H1 (cell line): ENCODE results near the gene AGPS. TPM values are rescaled to one million over a fixed set of nuclear protein-coding genes. Genes with fewer than 3 reads are reported as not detected.

Experiments
- polyA plus RNA-seq, 7 experiments: library from polyadenylated mRNA; depleted of rRNA in 3 of 7; stranded (reverse) in 5 of 7; unstranded in 2 of 7; fragments of >200 nt in 5 of 7; fragments of 200-250 nt in 2 of 7; gene quantifications; 1 replicate in 5 of 7; 2 replicates in 1 of 7; 4 replicates in 1 of 7; pipeline versions ENCODE4 v1.2.1 to v1.2.3, GENCODE V29; 2011 to 2013; ENCODE audit warnings: missing spikeins in 2 of 7, mixed read lengths in 2 of 7
- total RNA-seq: library from RNA; stranded (reverse); fragmentation: NEBNext Ultra II Directional; extraction: Animal tissue kit (Norgen Biotek cat#: 25700); gene quantifications from 2 replicates; pipeline ENCODE4 v1.2.1, GENCODE V29; 2021
- TF ChIP-seq, protein P1 (sequence below): IDR thresholded peaks from 2 replicates; pipeline ENCODE4 v1.6.1; 2011; ENCODE audit warnings: low read depth, mild to moderate bottlenecking, low read length; ENCODE audit not compliant: insufficient read depth

The AGPS gene
- total and polyA plus RNA-seq, 2 of the 8 experiments (the other 6 are each of a cell fraction or from before 2014, with no cell fraction given), result 7.3 to 57.8 TPM

DNA sequence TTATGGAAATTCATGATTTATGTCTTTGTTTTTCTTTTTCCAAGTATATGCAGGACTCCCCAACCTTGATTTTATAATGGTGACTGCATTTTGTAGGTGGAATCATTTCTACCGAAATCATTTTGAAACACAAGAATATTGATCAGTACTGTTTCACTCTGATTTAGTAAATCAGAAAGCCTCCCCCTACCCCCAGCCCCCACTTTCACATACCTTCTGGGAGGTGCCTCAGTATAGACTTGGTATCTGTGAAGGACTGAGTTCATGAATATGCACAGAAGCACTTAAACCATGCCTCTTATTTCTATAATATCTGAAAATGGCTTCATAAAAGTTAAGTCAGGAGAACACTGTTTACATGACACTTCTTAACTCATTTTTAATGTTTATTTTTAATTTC, 147.7 kb downstream of the AGPS start (continued):
- TF ChIP-seq, protein P1, sequence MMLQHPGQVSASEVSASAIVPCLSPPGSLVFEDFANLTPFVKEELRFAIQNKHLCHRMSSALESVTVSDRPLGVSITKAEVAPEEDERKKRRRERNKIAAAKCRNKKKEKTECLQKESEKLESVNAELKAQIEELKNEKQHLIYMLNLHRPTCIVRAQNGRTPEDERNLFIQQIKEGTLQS, result no peak
